GM12875 (cell line): ENCODE results near the gene STK11.

Source experiments
- H3K4me3 ChIP-seq: one replicate; pipeline ENCODE4 v1.5.1; 2011; ENCODE audit warnings: low read depth, low read length, control low read depth
- CTCF ChIP-seq: IDR thresholded peaks from 2 replicates; pipeline ENCODE4 v1.5.1; 2011; ENCODE audit warnings: low read depth, mild to moderate bottlenecking, control low read depth, inconsistent platforms, low read length, moderate library complexity, borderline replicate concordance; ENCODE audit not compliant: insufficient read depth

Gene STK11

GRCh38 chr19:1267477-1268225 lies 62.1 kb downstream of the STK11 start:
- TF ChIP-seq CTCF = no peak
- H3K4me3 ChIP-seq = peak overlapping the region; percentile 44

GRCh38 chr19:1268226-1269064 lies 62.9 kb downstream of the STK11 start:
- no peak overlapping the region for H3K4me3 ChIP-seq
- no peak for TF ChIP-seq CTCF

- no peak for TF ChIP-seq CTCF
- peak within 1 kb of the TSS; percentile 81 for H3K4me3 ChIP-seq
Observed at GRCh38 chr19:1269065-1269477, 63.5 kb downstream of the STK11 start, which contains the start of gene CIRBP. TSS of gene CIRBP (plus strand) at chr19:1269332. CDS start at chr19:1270934, 1,602 bp downstream.

- H3K4me3 ChIP-seq = peak overlapping the region; percentile 81
- TF ChIP-seq CTCF = no peak
Observed at GRCh38 chr19:1269478-1270212, 64.1 kb downstream of the STK11 start.

- H3K4me3 ChIP-seq = peak overlapping the region; percentile 81
- TF ChIP-seq CTCF = no peak
Observed at GRCh38 chr19:1270213-1270853, 64.8 kb downstream of the STK11 start.

- no peak overlapping the region for H3K4me3 ChIP-seq
- TF ChIP-seq CTCF = no peak
Observed at GRCh38 chr19:1270854-1271527, 65.4 kb downstream of the STK11 start.
